HG02970 (cell line): Measurements from ENCODE around the gene PRELID3B.

Source experiments
- ATAC-seq: cut with Tn5 transposase; IDR thresholded peaks from one replicate; pipeline ENCODE4 v1.9.1; 2021; ENCODE audit warnings: mild to moderate bottlenecking, moderate library complexity, moderate number of reproducible peaks; ENCODE audit not compliant: unreplicated experiment, low FRiP score

PRELID3B gene

DNA sequence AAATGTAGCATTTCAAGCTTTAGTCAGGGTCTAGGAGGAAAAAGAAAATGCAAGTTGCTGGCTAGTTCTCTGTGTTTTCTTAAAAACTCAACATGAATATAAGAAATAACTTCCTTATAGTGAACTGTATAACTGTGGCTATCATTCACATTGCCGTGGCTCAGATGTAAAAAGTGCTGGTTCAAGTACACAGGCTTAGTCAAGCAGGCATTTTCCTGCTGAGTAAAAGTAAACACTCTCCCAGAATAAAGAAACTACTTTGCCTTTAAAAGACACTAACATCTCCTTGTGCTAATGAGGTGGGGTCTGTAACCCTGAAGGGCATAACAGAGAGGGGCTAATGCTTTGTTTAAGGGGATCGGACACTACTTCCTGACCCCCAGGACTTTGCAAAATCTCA lies 13.8 kb downstream of the PRELID3B start:
- no peak for ATAC-seq

DNA sequence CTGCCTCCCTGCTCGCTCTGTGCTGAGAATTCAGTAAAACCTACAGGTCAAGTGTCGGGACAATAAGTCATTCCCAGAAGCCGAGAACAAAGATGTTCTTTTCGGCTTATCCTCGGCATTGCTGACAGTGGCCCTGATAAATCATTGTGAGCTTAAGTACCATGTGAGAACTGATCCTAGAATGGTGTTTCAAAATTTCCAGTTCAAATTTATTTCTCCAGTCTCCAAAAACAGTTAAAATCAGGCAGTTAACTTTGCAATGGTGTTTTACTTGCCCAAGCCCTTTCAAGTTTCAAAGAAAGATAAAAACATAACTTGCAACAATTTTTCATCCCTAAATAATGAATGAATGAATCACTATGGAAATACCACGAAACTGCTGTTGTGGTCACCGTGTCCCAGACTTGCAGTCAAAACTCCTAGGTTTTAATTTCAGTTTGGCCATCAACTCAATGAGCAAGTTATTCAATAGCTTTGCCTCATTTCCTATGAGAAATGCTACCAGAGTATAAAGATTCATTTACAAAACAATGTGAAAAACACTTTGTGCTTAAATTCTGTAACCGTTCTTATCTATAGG lies 14.8 kb downstream of the PRELID3B start:
- ATAC-seq: no peak

- ATAC-seq: no peak
These were observed 15.5 kb downstream of the PRELID3B start for GRCh38 chr20:59026904-59027740.

- ATAC-seq: no peak
These were observed 17.1 kb downstream of the PRELID3B start for GRCh38 chr20:59025511-59025910.

DNA sequence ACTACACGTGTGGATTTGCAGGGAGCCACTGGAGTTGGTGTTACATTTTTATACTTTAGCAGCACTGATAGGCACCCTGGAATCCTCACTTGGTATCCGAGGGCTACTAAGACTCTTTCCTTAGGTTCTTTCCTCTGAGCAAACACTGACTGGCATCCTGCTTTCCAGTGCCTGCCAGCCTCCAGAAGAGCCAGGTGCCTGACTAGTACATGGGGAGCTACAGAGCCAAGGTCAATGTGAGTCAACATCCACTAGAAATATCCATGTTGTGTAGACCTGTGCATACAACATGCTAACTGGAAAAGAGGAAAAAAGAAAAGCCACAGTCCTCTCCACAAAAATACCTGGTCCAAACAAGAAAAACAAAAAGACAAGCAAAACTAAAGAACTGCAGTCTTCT lies 17.5 kb downstream of the PRELID3B start:
- ATAC-seq: no peak

- ATAC-seq: no peak
These were observed 18.5 kb downstream of the PRELID3B start for GRCh38 chr20:59024111-59024530.

DNA sequence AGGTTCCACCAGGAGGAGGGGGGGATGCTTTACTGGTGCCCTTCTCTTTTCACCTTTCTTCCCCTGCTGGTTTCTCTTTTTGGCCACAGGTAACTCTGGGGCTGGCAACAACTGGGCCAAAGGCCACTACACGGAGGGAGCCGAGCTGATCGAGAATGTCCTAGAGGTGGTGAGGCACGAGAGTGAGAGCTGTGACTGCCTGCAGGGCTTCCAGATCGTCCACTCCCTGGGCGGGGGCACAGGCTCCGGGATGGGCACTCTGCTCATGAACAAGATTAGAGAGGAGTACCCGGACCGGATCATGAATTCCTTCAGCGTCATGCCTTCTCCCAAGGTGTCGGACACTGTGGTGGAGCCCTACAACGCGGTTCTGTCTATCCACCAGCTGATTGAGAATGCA lies 19.0 kb downstream of the PRELID3B start:
- ATAC-seq: no peak

GRCh38 chr20:59022754-59023153 lies 19.8 kb downstream of the PRELID3B start:
- no peak for ATAC-seq

DNA sequence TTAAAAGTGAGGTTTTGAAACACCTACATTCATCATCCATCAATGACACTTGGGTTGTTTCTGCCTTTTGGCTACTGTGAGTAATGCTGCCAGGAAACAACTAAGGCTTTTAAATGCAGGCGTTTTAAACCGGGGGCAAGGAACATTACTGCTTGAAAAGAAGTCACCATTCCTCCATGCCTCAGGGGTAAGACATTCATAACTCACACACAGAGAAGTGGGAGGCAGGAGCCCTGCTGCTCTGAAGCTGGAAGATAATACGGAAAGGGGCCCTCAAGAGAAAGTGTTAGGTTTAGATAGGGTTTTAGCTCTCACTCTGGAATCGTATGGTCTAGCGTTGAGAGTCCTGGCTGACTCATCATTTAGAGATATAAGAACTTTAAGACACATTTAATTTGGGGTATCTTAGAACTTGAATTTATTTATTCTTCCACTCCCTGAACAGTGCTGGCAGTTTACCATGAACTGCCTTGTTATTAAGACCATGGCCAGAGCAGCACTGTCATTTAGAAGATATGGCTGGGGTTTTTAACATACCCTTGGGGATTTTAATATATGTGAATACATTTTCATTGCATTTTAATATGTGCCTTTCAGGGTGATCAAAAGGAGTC lies 21.5 kb downstream of the PRELID3B start:
- ATAC-seq: no peak

- no peak for ATAC-seq
These were observed 23.4 kb downstream of the PRELID3B start, which contains the start of gene TUBB1 for GRCh38 chr20:59019217-59019616. Gene TUBB1 (plus strand): TSS chr20:59019429. CDS start chr20:59019523, 94 bp downstream.

DNA sequence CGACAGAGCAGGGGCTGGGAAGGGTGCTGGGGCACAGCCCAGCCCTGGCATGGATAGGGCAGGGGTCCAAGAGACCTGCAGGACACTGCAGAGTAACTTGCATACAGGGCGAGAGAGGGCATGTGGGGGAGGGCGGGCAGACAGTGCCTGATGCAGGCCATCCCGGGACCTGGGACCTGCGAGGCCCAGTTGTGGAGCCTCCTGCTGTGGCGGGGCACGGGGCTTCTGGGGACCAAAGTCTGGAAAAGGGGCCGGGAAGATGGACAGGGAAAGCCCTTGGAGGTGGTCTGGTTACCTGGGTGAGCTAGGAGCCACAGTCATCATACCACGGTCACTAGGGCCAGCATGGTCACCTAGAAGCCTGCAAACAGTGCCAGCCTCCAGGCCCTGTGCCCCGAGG lies 23.8 kb downstream of the PRELID3B start:
- no peak for ATAC-seq

- ATAC-seq: no peak
These were observed 24.9 kb downstream of the PRELID3B start for GRCh38 chr20:59017493-59018231.

DNA sequence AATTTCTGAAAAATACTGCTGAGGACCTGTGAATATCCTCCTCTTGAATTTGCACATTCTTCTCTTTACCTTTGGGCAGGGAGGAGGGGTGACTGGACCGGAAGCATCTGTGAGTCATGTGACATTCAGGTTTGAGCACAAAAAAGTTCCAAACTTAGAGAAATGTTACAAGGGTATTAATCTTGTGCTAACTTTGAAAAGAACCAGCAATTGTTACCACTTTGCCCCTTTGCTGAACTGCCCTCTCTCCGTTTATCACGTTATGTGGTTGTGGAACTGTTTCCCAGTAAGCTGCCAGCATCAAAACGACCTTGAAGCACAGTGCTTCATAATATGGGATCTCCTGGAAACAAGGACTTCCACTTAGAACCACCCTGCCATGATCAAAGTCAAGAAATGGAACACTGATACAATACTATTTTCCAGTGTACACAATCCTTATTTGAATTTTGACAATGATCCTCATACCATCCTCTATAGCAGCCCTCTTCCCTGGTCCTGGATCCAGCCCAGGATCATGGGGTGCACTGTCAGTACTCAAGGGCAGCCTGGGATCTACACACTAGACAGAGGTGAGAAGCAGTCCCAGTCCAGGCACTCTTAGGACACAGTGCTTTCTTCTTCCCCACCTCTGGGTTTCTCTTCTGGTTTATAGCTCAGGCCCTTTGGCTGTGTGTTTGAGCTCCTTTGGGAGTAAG lies 25.6 kb downstream of the PRELID3B start:
- no peak for ATAC-seq

GRCh38 chr20:59015812-59016711 lies 26.5 kb downstream of the PRELID3B start:
- no peak for ATAC-seq

- no peak for ATAC-seq
These were observed 27.2 kb downstream of the PRELID3B start for GRCh38 chr20:59015411-59015810.

- ATAC-seq: no peak
These were observed 27.8 kb downstream of the PRELID3B start for GRCh38 chr20:59014680-59015389.

GRCh38 chr20:59013959-59014608 lies 28.5 kb downstream of the PRELID3B start:
- no peak for ATAC-seq
